Activated CD8-positive, alpha-beta memory T cell treated with anti-CD3 and anti-CD28 coated beads, Interleukin-2, amount 50 U/mL, for 48 hours (primary cell): Measurements from ENCODE around the gene RNF182.
"Not testable (repeated sequence)": the region's sequence is repeated elsewhere in the genome, so short reads cannot be mapped to it uniquely, and the experiment has no call there.

Source experiments
- DNase-seq: peaks from one replicate; pipeline ENCODE4 v3.0.0-alpha.2; 2020

RNF182 gene

DNA sequence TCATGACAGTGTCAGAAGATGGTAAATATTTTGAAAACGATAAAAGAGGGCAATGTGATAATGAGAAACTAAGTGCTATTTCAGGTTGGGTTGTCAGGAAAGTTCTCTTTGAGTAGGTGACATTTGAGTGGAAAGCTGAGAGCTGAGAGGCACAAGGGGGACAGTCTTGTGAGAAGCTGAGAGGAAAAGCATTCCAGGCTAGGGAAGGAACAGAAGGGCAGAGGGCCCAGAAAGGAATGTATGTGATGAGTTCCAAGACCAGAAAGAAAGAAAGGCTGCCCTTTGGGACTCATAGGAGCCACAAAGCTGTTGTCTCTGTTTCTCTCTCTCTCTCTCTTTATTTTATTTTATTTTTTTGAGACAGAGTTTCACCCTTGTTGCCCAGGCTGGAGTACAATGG, 7.6 kb upstream of the RNF182 start:
- DNase-seq = no peak

DNA sequence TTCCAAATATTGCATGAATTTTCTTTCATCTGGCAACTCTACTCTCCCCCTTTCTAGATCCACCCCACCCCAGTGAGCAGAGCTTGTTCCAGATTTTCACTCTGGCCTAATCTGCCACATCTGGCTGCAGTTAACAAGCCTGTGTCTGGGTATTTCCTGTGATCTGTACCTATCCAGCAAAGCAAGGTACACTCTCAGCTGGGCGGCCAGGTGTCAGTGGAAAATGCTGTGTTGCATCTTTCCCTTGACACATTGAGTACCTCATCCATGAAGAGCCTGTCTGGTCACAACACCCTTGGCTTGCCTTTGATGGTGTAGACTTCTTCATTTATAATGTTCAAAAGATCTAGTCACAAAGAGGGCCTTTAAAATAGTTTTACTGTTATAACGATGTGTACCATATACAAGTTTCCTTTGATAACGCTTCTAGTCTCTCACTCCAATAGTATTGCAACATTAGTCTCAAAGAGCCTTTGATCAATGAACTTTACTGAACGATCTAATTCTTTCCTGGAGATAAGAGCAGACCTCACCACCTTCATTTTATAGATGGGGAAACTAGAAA, 6.0 kb upstream of the RNF182 start:
- no peak for DNase-seq

GRCh38 chr6:13919861-13920260, 4.9 kb upstream of the RNF182 start:
- DNase-seq = no peak

DNA sequence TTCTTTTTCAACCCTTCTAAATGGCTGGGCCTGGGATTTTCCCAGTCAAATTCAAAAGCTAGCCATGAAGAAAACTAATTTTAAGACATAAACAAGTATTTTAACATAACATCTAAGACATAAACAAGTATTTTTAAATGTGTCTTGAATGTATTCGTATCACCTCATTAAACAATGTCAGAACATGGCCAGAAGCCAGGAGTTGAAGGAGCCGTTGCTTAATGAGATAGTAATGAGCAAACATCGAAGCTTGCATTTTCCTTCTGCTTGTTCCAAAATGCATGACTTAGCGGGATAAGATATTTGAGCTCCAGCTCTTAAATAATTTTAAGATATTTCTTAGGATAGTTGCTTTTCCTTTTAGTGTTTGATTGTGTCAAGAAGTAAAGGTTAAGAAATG, 4.2 kb upstream of the RNF182 start:
- DNase-seq = no peak

- no peak for DNase-seq
Observed at GRCh38 chr6:13922750-13923149, 2.0 kb upstream of the RNF182 start.

DNA sequence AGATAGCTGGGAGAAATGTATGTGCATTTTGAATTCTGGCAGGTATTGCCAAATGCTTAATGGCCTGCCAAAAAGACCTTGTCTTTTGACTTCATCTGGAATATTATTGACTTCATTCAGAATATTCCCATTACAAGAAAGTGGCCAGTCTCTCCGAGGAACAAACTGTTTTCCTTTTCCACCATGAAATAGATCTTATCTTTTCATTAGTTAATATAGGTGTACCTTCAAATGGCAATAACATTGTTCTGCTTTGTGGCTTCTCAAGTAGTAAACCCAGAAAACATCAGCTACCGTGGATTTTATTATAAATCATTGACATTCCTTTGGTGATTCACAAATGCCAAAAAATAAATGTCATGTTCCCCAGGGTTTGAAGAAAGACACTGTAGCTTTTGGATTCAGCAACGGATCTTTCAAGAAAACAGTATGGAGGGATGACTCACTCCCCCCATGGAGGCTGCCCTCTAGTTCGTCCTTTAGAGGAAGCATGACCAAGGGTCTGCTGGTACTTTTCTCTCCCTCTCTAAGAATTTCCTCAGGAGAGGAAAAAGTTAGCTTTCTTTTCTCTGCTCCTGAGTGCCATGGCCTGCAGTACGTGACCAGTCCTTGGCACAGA, 1.1 kb upstream of the RNF182 start:
- no peak for DNase-seq

DNA sequence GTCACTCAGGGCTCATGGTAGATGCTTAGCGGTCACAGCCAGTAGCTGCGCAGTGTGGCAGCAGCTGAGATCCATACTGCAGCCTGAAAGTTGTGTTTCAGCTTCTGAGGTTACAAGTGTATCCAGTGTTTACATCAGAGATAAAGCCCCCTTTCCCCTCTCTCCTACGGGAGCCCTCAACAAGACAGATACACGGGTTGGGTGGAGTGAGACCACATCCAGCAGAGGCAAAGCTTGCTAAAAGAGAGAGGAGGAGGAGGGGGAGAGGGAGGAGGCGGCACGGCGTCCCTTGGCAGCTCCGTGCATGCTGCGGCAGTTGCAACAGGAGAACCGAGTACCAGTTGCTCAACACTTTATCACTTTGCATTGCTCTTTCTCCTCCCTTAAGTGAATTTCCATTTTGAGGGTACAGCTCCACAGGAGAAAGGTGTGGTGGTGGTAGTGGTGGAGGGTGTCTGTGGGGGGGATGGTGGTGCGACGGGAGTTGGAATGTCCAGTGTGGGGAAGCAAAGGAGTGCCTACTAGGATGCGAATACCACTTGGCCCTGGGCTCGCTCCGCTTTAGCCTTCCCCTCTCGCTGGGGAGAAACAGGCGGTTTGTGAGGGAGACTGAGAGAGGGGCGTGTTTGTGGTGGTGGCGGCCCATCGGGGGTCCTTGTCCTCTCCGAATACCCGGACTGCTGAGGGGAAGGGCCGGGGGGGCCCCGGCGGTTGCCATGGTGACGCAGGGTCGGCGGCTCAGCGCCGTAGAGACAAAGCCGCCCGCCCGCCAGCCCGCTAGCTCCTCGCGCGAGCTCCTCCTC, 405 bp upstream of the RNF182 start:
- peak; percentile 70 for DNase-seq

GRCh38 chr6:13926378-13926777, 1.6 kb downstream of the RNF182 start:
- DNase-seq = no peak

DNA sequence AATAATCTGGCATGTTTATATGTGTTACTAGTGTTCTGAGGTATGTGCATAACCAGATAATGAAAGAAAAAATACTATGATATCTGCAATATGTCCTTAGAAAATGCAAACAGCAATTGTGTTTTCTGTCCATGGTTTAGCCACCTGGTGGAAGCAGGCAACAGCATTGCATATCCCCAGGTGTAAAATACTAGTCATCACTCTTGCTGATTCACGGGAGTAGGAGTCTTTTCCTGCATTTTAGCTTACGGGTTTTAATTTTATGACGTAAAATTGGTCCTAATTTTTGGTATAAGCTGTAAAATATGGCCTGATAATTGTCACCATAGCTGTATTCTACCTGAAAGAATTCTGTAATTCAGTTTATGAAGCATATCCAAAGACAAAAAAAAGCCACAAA, 2.5 kb downstream of the RNF182 start:
- no peak for DNase-seq

GRCh38 chr6:13929196-13929595, 4.4 kb downstream of the RNF182 start:
- no peak for DNase-seq

- DNase-seq = no peak
Observed at GRCh38 chr6:13931797-13932402, 7.1 kb downstream of the RNF182 start.

GRCh38 chr6:13932785-13933184, 8.0 kb downstream of the RNF182 start:
- DNase-seq = no peak

DNA sequence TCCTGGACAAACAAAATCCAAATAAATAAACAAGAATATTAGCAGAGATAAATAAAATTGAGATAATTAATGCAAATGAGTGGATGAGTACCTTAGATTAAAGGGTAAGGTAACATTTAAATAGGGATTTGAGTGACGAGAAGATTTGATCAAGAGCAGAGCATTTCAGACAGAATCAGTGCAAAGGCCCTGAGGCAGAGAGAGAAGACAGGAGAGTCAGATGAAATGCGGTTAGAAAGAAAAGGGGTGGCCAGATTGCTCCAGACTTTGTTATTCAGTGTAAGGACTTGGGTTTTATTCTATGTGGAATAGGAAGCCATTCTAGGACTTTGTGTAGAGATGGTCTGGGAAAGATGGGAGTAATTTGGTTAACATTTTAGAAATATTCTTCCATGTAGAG, 10.0 kb downstream of the RNF182 start:
- no peak for DNase-seq

DNA sequence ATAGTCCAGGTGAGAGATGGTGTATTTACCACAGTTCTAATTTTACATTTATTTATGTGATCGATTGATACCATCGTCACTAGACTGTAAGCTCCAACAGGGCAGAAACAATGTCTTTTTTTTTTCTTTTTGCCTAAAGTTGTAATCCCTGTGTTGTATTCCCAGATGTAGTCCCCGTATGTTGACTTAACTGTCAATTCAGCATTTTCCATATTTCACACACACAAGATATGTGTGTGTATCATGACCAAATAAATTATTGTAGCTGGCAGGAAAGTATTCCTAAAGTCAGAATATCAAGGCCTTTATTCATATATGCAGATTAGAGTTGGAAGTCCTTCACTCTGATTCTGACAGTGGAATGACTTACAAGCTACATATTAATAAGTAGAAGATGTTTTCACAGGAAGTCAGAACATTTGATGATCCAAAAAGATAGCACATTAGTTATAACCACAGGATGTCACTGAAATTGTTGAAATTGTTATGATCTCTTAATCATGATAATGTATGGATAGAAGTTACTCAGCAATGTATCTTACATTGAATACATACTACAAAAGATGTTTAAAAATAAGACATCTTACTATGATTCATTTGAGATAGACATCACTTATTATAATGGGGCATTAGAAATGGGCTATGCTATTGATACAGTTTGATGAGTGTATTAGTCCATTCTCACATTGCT, 10.6 kb downstream of the RNF182 start:
- DNase-seq = no peak

GRCh38 chr6:13935881-13936261, 11.1 kb downstream of the RNF182 start:
- DNase-seq = not testable (repeated sequence)

DNA sequence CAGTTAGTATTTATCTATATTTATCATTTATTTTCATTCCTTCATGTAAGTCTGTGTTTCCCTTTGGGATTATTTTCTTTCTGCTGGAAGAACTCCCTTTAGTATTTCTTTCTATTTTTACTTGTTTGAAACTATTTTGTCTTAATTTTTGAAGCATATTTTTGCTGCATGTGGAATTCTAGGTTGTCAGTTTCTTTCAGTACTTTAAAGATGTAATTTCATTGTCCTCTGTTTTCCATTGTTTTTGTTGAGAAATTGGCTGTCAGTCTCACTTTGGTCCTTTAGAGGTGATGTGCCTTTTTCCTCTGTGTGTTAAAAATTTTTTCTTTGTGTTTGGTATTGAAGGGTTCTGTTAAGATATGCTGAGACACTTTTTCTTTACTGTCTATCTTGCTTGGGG, 17.1 kb downstream of the RNF182 start:
- no peak for DNase-seq

DNA sequence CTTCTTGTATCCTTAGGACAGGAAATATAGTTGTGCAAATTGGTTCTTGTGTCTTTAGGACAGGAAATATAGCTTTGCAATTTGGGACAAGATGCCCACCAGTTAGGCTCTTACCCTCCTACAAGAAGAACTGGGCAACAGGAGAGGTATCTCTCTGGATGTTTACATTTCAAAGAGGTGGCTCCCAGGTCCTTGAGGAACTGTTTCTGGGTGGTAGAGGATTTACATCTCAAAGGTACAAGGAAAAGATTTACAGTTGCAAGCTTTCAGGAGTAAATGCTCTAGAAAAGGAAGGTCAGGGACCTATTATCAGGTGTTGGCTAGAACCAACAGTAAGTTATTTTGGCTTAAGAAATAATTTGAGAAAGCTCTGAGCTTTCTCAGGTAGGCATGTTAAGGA, 19.2 kb downstream of the RNF182 start:
- no peak for DNase-seq

GRCh38 chr6:13946506-13946905, 21.8 kb downstream of the RNF182 start:
- no peak for DNase-seq

- DNase-seq = no peak
Observed at GRCh38 chr6:13947611-13948178, 22.9 kb downstream of the RNF182 start.

GRCh38 chr6:13952101-13952500, 27.3 kb downstream of the RNF182 start:
- no peak for DNase-seq

GRCh38 chr6:13953061-13953705, 28.4 kb downstream of the RNF182 start:
- DNase-seq = no peak

GRCh38 chr6:13965582-13966127, 40.9 kb downstream of the RNF182 start:
- DNase-seq = no peak
